IMR-90 (cell line): ENCODE results near the gene POLR1B.

ENCODE experiments used
- BHLHE40 ChIP-seq: fragments of 150-350 bp; IDR thresholded peaks from 2 replicates; pipeline ENCODE4 v1.6.1; 2016; ENCODE audit warnings: mild to moderate bottlenecking, low read depth, low read length
- CEBPB ChIP-seq: IDR thresholded peaks from 2 replicates; pipeline ENCODE4 v1.6.1; 2012; ENCODE audit warnings: low read depth, low read length, improper control_type of control experiment
- CTCF ChIP-seq: conservative IDR thresholded peaks from 2 replicates; pipeline ENCODE4 v1.5.1; 2012; ENCODE audit warnings: mild to moderate bottlenecking, low read depth, low read length, improper control_type of control experiment
- ELK1 ChIP-seq: fragments of 150-350 bp; IDR thresholded peaks from 2 replicates; pipeline ENCODE4 v1.6.1; 2016; ENCODE audit warnings: low read depth, mild to moderate bottlenecking, low read length, moderate library complexity, borderline replicate concordance
- FOS ChIP-seq: fragments of 150-350 bp; IDR thresholded peaks from 2 replicates; pipeline ENCODE4 v1.6.1; 2016; ENCODE audit warnings: low read depth, low read length
- MAFK ChIP-seq: IDR thresholded peaks from 2 replicates; pipeline ENCODE4 v1.6.1; 2012; ENCODE audit warnings: low read depth, low read length, improper control_type of control experiment
- MAZ ChIP-seq: IDR thresholded peaks from 2 replicates; pipeline ENCODE4 v1.6.1; 2012; ENCODE audit warnings: low read depth, mild to moderate bottlenecking, low read length, improper control_type of control experiment, moderate library complexity, borderline replicate concordance
- MXI1 ChIP-seq: IDR thresholded peaks from 2 replicates; pipeline ENCODE4 v1.6.1; 2012; ENCODE audit warnings: low read depth, mild to moderate bottlenecking, low read length, moderate library complexity, borderline replicate concordance
- POLR2A ChIP-seq: IDR thresholded peaks from 2 replicates; pipeline ENCODE4 v1.6.1; 2012; ENCODE audit warnings: mild to moderate bottlenecking, low read depth, low read length
- RAD21 ChIP-seq: IDR thresholded peaks from 2 replicates; pipeline ENCODE4 v1.6.1; 2012; ENCODE audit warnings: low read length, improper control_type of control experiment
- RCOR1 ChIP-seq: IDR thresholded peaks from 2 replicates; pipeline ENCODE4 v1.6.1; 2012; ENCODE audit warnings: mild to moderate bottlenecking, low read length, improper control_type of control experiment; ENCODE audit not compliant: insufficient replicate concordance
- RFX5 ChIP-seq: IDR thresholded peaks from 2 replicates; pipeline ENCODE4 v1.8.0; 2012; ENCODE audit warnings: low read depth, mild to moderate bottlenecking, low read length, moderate library complexity
- SMC3 ChIP-seq: fragments of 150-350 bp; IDR thresholded peaks from 2 replicates; pipeline ENCODE4 v1.6.1; 2016; ENCODE audit warnings: low read depth, mild to moderate bottlenecking, antibody characterized with exemption, low read length, moderate library complexity
- USF2 ChIP-seq: fragments of 150-350 bp; IDR thresholded peaks from 2 replicates; pipeline ENCODE4 v1.6.1; 2017; ENCODE audit warnings: mild to moderate bottlenecking, antibody characterized with exemption, low read length, low read depth

GRCh38 chr2:112528541-112528940 is 13.7 kb upstream of the POLR1B start:
- TF ChIP-seq MAFK: no peak
- no peak for TF ChIP-seq CTCF
- no peak for TF ChIP-seq POLR2A
- TF ChIP-seq SMC3: no peak
- TF ChIP-seq RAD21: no peak
- no peak for TF ChIP-seq BHLHE40
- TF ChIP-seq MXI1: no peak
- no peak for TF ChIP-seq RCOR1
- TF ChIP-seq MAZ: no peak
- TF ChIP-seq ELK1: no peak
- no peak for TF ChIP-seq USF2
- no peak for TF ChIP-seq RFX5
- no peak for TF ChIP-seq CEBPB
- no peak for TF ChIP-seq FOS
